Stimulated activated CD4-positive, alpha-beta T cell treated with anti-CD3 and anti-CD28 coated beads, Interleukin-1b, Interleukin-23, amount 100 ng/mL, for 4 hours (primary cell): ENCODE measurements around the gene PADI2.

Experiments
- DNase-seq, 2 donors: peaks; one replicate each; pipeline ENCODE4 v3.0.0-alpha.2; 2020; ENCODE audit warnings: low read depth in 2 of 2

PADI2 gene

DNA sequence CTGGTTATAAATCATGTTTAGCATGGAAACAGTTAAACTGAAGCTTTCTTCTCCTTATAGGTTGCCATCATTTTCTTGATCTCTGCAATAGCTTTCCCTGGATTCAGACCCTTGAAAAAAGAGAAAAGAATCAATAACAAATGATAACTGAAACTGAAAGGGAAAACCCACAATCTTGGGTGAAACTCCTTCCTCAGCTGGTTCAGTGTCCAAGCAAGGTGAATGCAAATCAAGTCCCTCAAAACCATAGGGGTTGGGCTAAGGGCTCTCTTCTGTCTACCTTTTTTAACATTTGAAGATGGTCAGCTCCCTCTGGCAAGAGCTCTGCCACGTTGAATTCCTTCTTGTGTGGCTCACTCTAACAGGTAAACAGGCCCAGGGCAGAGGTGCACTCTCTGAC is 100.4 kb downstream of the PADI2 start:
- DNase-seq, result no peak

DNA sequence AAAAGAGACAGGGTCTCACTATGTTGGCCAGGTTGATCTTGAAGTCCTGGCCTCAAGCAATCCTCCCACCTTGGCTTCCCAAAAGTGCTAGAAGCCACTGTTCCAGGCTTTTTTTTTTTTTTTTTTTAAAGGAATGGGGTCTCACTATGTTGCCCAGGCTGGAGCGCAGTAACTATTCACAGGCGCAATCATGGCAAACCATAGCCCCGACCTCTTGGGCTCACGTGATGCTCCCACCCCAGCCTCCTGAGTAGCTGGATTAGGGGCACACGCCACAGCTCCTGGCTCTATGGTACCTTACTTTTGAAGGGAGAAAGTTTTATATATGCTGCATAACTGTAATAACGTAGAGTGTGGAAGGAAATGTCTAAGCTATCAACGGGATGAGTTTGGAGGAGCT is 101.8 kb downstream of the PADI2 start:
- no peak for DNase-seq
